ENCODE measurements around the gene ATP13A2.

Gene ATP13A2

DNA sequence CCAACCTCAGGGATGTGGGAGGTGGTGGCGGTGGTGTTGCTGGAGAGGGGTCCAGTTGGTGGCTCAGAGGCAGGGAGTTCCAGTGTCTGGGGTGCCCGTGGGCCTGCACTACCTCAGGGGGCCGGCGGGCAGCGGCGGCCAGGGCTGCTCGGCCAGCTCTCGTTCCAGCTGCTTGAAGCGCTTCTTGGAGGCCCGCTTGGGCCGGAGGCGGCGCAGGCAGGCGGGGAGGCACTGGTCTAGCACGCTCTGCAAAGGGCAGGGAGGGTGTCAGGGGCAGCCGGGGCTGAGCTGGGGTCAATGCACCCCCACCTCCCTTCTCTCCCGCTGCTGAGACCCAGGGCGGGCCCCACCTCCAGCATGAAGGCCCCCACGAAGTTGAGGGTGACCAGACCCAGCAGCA lies 25.6 kb downstream of the ATP13A2 start:
- Histone ChIP-seq H2AFZ (no peak overlapping the region), H3K4me1 (no peaks in the 10 kb centered on the region), H3K4me2 (ENCODE audit: low read length) (no peak overlapping the region), H3K36me3 (ENCODE audit: control insufficient read depth, insufficient read depth, low read length) (no peaks in the 10 kb centered on the region), H3K9me3 (ENCODE audit: control insufficient read depth, low read length) (no peaks in the 10 kb centered on the region), H3K27ac (no peak overlapping the region), H3K27me3 (ENCODE audit: control insufficient read depth, insufficient read depth, low read length) (no peaks in the 10 kb centered on the region), H3K79me2 (no peaks in the 10 kb centered on the region), H3K9ac (no peak overlapping the region), H3K4me3 (ENCODE audit: low read depth, low read length) (no peak overlapping the region)
- no peak for TF ChIP-seq CTCF (IDR thresholded peaks at IDR 0.05)

DNA sequence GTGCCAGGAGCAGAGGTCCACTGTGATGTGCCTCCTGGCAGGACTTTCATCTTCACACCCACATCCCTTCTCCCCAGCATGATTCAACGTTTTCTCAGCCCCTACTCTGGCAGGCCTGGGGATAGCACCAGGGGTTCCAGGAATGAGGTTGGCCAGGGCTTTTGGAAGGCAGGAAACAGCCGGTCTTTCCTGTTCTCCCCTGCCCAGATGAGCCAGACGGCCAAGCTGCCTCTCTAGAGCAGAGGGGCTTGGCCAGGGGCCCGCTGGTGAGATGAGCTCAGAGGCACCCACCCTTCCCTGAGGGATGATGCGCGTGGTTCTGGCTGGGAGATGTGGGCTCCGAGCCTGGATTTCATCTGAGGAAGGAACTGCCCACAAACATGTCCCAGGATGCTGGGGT lies 27.0 kb downstream of the ATP13A2 start:
- H3K27me3 ChIP-seq (ENCODE audit: control insufficient read depth, insufficient read depth, low read length), result no peaks in the 10 kb centered on the region
- no peak overlapping the region for H3K4me3 ChIP-seq (ENCODE audit: low read depth, low read length)
- H2AFZ ChIP-seq, result no peak overlapping the region
- no peak overlapping the region for H3K9ac ChIP-seq
- no peaks in the 10 kb centered on the region for H3K36me3 ChIP-seq (ENCODE audit: control insufficient read depth, insufficient read depth, low read length)
- no peaks in the 10 kb centered on the region for H3K9me3 ChIP-seq (ENCODE audit: control insufficient read depth, low read length)
- no peak for TF ChIP-seq CTCF (IDR thresholded peaks at IDR 0.05)
- no peak overlapping the region for H3K4me2 ChIP-seq (ENCODE audit: low read length)
- H3K4me1 ChIP-seq, result no peaks in the 10 kb centered on the region
- no peaks in the 10 kb centered on the region for H3K79me2 ChIP-seq
- no peak overlapping the region for H3K27ac ChIP-seq

GRCh38 chr1:16983649-16984048 lies 28.1 kb downstream of the ATP13A2 start:
- Histone ChIP-seq H3K36me3 (ENCODE audit: control insufficient read depth, insufficient read depth, low read length) (no peaks in the 10 kb centered on the region), H3K27ac (no peak overlapping the region), H3K4me2 (ENCODE audit: low read length) (no peak overlapping the region), H3K27me3 (ENCODE audit: control insufficient read depth, insufficient read depth, low read length) (no peaks in the 10 kb centered on the region), H2AFZ (no peak overlapping the region), H3K9ac (no peak overlapping the region), H3K9me3 (ENCODE audit: control insufficient read depth, low read length) (no peaks in the 10 kb centered on the region), H3K4me3 (ENCODE audit: low read depth, low read length) (no peak overlapping the region), H3K79me2 (no peaks in the 10 kb centered on the region), H3K4me1 (no peaks in the 10 kb centered on the region)
- TF ChIP-seq CTCF (IDR thresholded peaks at IDR 0.05), result no peak

DNA sequence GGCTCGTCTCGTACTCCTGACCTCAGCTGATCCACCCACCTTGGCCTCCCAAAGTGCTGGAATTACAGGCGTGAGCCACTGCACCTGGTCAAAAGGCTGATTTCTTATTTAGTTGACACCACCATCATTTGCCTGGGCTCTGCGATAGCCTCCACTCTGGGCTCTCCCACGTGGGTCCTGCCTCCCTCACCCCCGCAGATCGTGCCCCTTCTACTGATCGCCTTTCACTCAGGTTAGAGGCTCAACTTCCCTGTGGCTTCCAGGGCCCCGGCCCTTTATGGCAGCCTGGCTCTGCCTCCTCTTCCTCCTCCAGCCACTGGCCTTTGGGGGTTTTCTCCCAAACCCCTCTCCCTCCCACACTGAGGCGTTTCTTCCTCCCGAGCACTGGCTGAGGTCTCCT lies 28.8 kb downstream of the ATP13A2 start:
- no peaks in the 10 kb centered on the region for H3K4me1 ChIP-seq

More for the DNA sequence above, 28.8 kb downstream of the ATP13A2 start:
- H3K4me2 ChIP-seq (ENCODE audit: low read length), result no peak overlapping the region
- H3K27me3 ChIP-seq (ENCODE audit: control insufficient read depth, insufficient read depth, low read length), result no peaks in the 10 kb centered on the region
- no peaks in the 10 kb centered on the region for H3K9me3 ChIP-seq (ENCODE audit: control insufficient read depth, low read length)
- no peak for TF ChIP-seq CTCF (IDR thresholded peaks at IDR 0.05)
- no peaks in the 10 kb centered on the region for H3K36me3 ChIP-seq (ENCODE audit: control insufficient read depth, insufficient read depth, low read length)
- H3K79me2 ChIP-seq, result no peaks in the 10 kb centered on the region
- no peak overlapping the region for H3K9ac ChIP-seq
- H2AFZ ChIP-seq, result no peak overlapping the region
- no peak overlapping the region for H3K4me3 ChIP-seq (ENCODE audit: low read depth, low read length)
- no peak overlapping the region for H3K27ac ChIP-seq
